Neural progenitor cell (in vitro differentiated cells): ENCODE results near the gene ENTPD5. TPM values are rescaled to one million over a fixed set of nuclear protein-coding genes. Genes with fewer than 3 reads are reported as not detected.

Source experiments
- DNase-seq: peaks from one replicate; pipeline ENCODE4 v3.0.0-alpha.2; 2016; ENCODE audit warnings: low spot score
- H2AFZ ChIP-seq: fragments of 200-600 bp; sonication (generic); replicated peaks from 2 replicates; pipeline ENCODE4 v1.6.1; 2016; ENCODE audit warnings: antibody characterized with exemption
- H3F3A ChIP-seq: fragments of 200-600 bp; sonication (generic); 2 replicates; pipeline ENCODE4 v1.6.1; 2016; ENCODE audit warnings: antibody characterized with exemption, low read depth
- H3K27ac ChIP-seq: fragments of 200-600 bp; sonication (generic); 2 replicates; pipeline ENCODE4 v1.5.1; 2016; ENCODE audit warnings: mild to moderate bottlenecking
- H3K27me3 ChIP-seq: fragments of 200-600 bp; sonication (generic); 2 replicates; pipeline ENCODE4 v1.6.1; 2016; ENCODE audit warnings: mild to moderate bottlenecking, moderate library complexity
- H3K36me3 ChIP-seq: fragments of 200-600 bp; sonication (generic); 2 replicates; pipeline ENCODE4 v1.5.1; 2016
- H3K4me1 ChIP-seq: fragments of 200-600 bp; sonication (generic); 2 replicates; pipeline ENCODE4 v1.6.1; 2016; ENCODE audit warnings: mixed run types
- H3K4me2 ChIP-seq: fragments of 200-600 bp; sonication (generic); 2 replicates; pipeline ENCODE4 v1.6.1; 2016
- H3K4me3 ChIP-seq: fragments of 200-600 bp; sonication (generic); 2 replicates; pipeline ENCODE4 v1.5.1; 2016
- H3K79me2 ChIP-seq: fragments of 200-600 bp; sonication (generic); 2 replicates; pipeline ENCODE4 v1.6.1; 2016; ENCODE audit warnings: low read depth
- H3K9ac ChIP-seq: fragments of 200-600 bp; sonication (generic); 2 replicates; pipeline ENCODE4 v1.6.1; 2016
- H3K9me3 ChIP-seq: fragments of 200-600 bp; sonication (generic); 2 replicates; pipeline ENCODE4 v1.5.1; 2016; ENCODE audit warnings: low read depth
- H4K20me1 ChIP-seq: fragments of 200-600 bp; sonication (generic); 2 replicates; pipeline ENCODE4 v1.6.1; 2016; ENCODE audit warnings: low read depth
- H3K27ac Mint-ChIP-seq: 3 replicates; pipeline ENCODE4 v1.8.0; 2021; ENCODE audit warnings: mixed read lengths
- H3K27me3 Mint-ChIP-seq: 2 replicates; pipeline ENCODE4 v1.8.0; 2022; ENCODE audit warnings: low read depth, mild to moderate bottlenecking, inconsistent platforms, moderate library complexity, mixed read lengths; ENCODE audit not compliant: insufficient read depth
- H3K36me3 Mint-ChIP-seq: 3 replicates; pipeline ENCODE4 v1.8.0; 2021; ENCODE audit warnings: mixed read lengths
- H3K4me1 Mint-ChIP-seq: 3 replicates; pipeline ENCODE4 v1.8.0; 2021; ENCODE audit warnings: mixed read lengths
- H3K4me3 Mint-ChIP-seq: 3 replicates; pipeline ENCODE4 v1.8.0; 2021; ENCODE audit warnings: mild to moderate bottlenecking, moderate library complexity, mixed read lengths
- H3K9me3 Mint-ChIP-seq: 3 replicates; pipeline ENCODE4 v1.8.0; 2020; ENCODE audit warnings: mixed read lengths
- EZH2 ChIP-seq: fragments of 200-600 bp; sonication (generic); IDR thresholded peaks from 2 replicates; pipeline ENCODE4 v1.6.1; 2017; ENCODE audit warnings: antibody characterized with exemption, mild to moderate bottlenecking, moderate library complexity
- EZH2phosphoT487 ChIP-seq: fragments of 200-600 bp; sonication (generic); IDR thresholded peaks from 2 replicates; pipeline ENCODE4 v1.6.1; 2017; ENCODE audit warnings: antibody characterized with exemption
- total RNA-seq: library from RNA; depleted of rRNA; stranded (reverse); fragments of >200 nt; gene quantifications from 2 replicates; pipeline ENCODE4 v1.2.3, GENCODE V29; 2015; ENCODE audit warnings: low replicate concordance
- TF ChIP-seq, protein P1 (sequence below): fragments of 200-600 bp; sonication (generic); IDR thresholded peaks from 2 replicates; pipeline ENCODE4 v1.5.1; 2017; ENCODE audit warnings: antibody characterized with exemption, mild to moderate bottlenecking

Gene ENTPD5
- total RNA-seq, 1 donor from 2014 or later: 13.4 TPM

DNA sequence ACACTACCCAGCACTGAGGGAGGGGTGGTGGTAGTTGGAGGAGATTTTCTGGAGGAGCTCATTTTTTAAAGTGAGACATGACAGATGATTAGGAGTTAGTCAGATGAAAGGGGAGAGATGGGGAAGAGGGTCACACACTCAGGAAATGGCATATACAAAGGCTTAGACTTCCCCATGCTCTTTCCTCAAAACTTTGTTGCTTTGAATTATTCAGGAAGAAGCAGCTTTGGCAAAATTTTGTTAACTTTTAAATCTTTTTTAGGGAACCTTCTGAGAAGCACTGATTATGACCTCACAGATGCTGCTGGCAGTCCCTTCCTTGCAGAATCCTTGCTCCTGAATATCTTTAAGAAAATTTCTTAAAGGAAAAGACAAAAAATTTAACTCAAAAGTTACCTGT is 45.3 kb upstream of the ENTPD5 start:
- TF ChIP-seq, protein P1, sequence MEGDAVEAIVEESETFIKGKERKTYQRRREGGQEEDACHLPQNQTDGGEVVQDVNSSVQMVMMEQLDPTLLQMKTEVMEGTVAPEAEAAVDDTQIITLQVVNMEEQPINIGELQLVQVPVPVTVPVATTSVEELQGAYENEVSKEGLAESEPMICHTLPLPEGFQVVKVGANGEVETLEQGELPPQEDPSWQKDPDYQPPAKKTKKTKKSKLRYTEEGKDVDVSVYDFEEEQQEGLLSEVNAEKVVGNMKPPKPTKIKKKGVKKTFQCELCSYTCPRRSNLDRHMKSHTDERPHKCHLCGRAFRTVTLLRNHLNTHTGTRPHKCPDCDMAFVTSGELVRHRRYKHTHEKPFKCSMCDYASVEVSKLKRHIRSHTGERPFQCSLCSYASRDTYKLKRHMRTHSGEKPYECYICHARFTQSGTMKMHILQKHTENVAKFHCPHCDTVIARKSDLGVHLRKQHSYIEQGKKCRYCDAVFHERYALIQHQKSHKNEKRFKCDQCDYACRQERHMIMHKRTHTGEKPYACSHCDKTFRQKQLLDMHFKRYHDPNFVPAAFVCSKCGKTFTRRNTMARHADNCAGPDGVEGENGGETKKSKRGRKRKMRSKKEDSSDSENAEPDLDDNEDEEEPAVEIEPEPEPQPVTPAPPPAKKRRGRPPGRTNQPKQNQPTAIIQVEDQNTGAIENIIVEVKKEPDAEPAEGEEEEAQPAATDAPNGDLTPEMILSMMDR: no peak
- TF ChIP-seq EZH2phosphoT487 (no peak), EZH2 (no peak)
- H3K4me3 ChIP-seq: no peak overlapping the region
- no peaks in the 10 kb centered on the region for H3K4me1 ChIP-seq
- Mint-ChIP-seq H3K4me3 (no peak overlapping the region), H3K27ac (no peak overlapping the region), H3K4me1 (no peaks in the 10 kb centered on the region), H3K9me3 (no peaks in the 10 kb centered on the region), H3K27me3 (no peaks in the 10 kb centered on the region), H3K36me3 (peaks cover 23% of the 10 kb centered on the region)
- H3K27me3 ChIP-seq: no peaks in the 10 kb centered on the region
- DNase-seq: no peak
- peaks cover 28% of the 10 kb centered on the region for H3K36me3 ChIP-seq
- H3K4me2 ChIP-seq: no peak overlapping the region
- H3K79me2 ChIP-seq: no peaks in the 10 kb centered on the region
- no peaks in the 10 kb centered on the region for H4K20me1 ChIP-seq
- no peak overlapping the region for H3K27ac ChIP-seq
- H3F3A ChIP-seq: no peaks in the 10 kb centered on the region
- no peak overlapping the region for H3K9ac ChIP-seq
- no peaks in the 10 kb centered on the region for H3K9me3 ChIP-seq
- H2AFZ ChIP-seq: no peak overlapping the region

DNA sequence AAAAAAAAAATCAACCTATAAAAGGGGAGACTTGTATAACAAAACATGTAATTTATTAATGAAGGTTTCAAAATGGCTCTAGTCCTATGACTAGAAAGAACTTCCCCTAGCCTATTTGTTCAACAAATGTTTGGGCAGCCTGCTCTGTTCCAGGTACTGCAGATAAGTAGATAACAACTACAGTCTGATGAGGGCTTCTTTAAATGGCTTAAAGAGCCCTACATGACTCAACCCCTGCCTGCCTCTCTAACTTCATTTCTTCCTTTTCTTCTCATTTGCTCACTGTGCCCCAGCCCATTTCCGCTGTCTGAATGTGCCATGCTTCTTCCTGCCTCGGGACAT is 43.7 kb upstream of the ENTPD5 start:
- H3K27me3 Mint-ChIP-seq: no peaks in the 10 kb centered on the region
- H3K4me3 Mint-ChIP-seq: no peak overlapping the region
- H3K9me3 ChIP-seq: no peaks in the 10 kb centered on the region
- H3K4me1 Mint-ChIP-seq: no peaks in the 10 kb centered on the region
- no peak overlapping the region for H3K4me3 ChIP-seq
- H3F3A ChIP-seq: no peaks in the 10 kb centered on the region
- DNase-seq: no peak
- no peak overlapping the region for H2AFZ ChIP-seq
- no peak overlapping the region for H3K27ac Mint-ChIP-seq
- peaks cover 31% of the 10 kb centered on the region for H3K36me3 ChIP-seq
- TF ChIP-seq EZH2phosphoT487 (no peak), EZH2 (no peak)
- TF ChIP-seq, protein P1: no peak
- H3K4me1 ChIP-seq: no peaks in the 10 kb centered on the region
- no peaks in the 10 kb centered on the region for H3K79me2 ChIP-seq
- no peaks in the 10 kb centered on the region for H3K9me3 Mint-ChIP-seq
- H3K4me2 ChIP-seq: no peak overlapping the region
- no peaks in the 10 kb centered on the region for H4K20me1 ChIP-seq
- no peaks in the 10 kb centered on the region for H3K27me3 ChIP-seq
- H3K9ac ChIP-seq: no peak overlapping the region
- peaks cover 25% of the 10 kb centered on the region for H3K36me3 Mint-ChIP-seq
- no peak overlapping the region for H3K27ac ChIP-seq

DNA sequence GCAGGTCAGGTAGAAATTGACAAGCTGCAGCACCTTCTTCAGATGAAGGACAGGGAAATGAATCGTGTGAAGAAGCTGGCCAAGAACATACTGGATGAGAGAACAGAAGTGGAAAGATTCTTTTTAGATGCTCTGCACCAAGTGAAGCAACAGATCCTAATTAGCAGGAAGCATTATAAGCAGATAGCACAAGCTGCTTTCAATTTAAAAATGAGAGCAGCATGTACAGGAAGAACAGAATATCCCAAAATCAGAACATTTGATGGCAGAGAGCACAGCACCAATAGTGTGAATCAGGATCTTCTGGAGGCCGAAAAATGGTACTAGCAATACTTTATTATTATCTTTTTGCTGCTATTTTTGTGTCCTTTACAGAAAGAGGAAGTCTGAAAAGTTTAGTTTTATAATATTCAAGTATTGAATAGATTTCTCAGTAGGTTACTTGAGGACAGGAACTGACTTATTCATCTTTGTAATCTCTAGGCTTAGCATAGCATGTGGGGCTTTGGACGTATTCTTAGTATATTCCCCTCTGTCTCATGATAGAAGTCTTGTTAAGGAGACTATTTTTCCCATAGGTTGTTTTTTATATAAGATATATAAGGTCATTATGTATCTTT is 30.9 kb upstream of the ENTPD5 start:
- no peak overlapping the region for H3K4me3 Mint-ChIP-seq
- Histone ChIP-seq H3F3A (peaks cover 7% of the 10 kb centered on the region), H2AFZ (no peak overlapping the region), H3K27me3 (no peaks in the 10 kb centered on the region), H4K20me1 (no peaks in the 10 kb centered on the region), H3K79me2 (no peaks in the 10 kb centered on the region), H3K27ac (no peak overlapping the region), H3K4me3 (no peak overlapping the region), H3K36me3 (no peaks in the 10 kb centered on the region), H3K9me3 (no peaks in the 10 kb centered on the region), H3K4me1 (peaks cover 8% of the 10 kb centered on the region), H3K9ac (no peak overlapping the region), H3K4me2 (no peak overlapping the region)
- H3K36me3 Mint-ChIP-seq: peaks cover 2% of the 10 kb centered on the region
- H3K27me3 Mint-ChIP-seq: no peaks in the 10 kb centered on the region
- peaks cover 3% of the 10 kb centered on the region for H3K4me1 Mint-ChIP-seq
- DNase-seq: no peak
- H3K27ac Mint-ChIP-seq: no peak overlapping the region
- TF ChIP-seq EZH2phosphoT487 (no peak), EZH2 (no peak)
- TF ChIP-seq, protein P1: no peak
- H3K9me3 Mint-ChIP-seq: no peaks in the 10 kb centered on the region
